ENCODE results near the gene FRMD8.
A peak's percentile ranks its signal among the peaks of the same experiment; 100 is the strongest.
"Not testable (repeated sequence)": the region's sequence is repeated elsewhere in the genome, so short reads cannot be mapped to it uniquely, and the experiment has no call there.

Gene FRMD8

DNA sequence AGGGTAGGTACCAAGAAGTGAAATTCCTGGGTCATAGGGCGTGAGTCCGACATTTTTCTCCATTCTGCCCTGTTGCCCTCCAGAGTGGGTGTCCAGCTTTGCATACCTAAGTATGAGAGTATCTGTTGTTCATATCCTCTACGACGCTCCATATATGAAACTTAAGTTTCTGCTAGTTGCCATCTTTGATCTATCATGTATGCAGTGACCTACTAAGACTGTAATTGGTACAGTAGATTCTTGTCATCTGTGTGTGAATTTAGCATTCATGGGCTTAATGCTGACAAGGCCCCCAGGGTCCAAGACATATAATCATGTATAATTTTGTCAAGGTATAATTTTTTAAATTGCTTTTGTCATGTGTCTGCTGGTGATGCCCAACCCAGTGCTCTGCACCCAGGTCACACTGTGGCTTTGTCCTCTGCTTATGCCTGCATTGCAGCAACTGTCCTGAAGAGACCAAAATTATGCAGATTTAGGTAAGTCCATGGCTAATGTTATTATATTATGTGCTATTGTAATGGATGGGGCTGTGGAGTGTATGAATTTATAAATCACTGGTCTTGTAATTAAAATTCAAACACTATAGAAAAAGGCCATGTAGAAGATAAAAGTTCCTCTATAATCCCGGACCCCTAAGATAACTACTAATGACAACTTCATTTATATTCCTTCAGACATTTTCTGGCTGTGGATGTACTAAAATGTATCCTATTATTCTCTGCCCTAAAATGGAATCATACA, 48.4 kb downstream of the FRMD8 start:
- peak; percentile 28 for DNase-seq (ENCODE audit: low read depth, low spot score)

DNA sequence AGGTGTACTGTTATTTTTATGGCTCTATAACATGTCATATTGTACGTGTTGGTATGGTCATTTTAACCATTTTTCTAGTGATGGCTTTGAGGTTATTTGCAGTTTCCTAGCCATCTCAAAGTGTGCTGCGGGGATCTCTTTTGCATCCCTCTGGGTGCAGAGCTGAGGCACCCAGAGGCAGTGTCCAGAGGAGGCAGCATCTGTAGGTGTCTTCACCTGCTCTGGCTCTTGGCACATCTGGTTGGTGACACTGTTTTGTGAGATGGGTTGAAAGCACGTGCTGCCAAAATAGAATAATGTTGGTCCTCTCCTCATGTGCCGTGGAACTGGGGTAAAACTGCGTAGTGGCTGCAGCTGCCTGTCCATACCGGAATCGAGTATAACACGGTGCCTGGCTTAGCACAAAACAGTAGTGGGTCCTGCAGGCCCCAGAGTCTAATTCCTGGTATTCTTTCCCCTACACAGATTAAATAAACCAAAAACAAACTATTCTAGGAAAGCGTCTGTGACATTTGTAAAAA, 49.0 kb downstream of the FRMD8 start:
- DNase-seq (ENCODE audit: low read depth, low spot score), result peak; percentile 32

DNA sequence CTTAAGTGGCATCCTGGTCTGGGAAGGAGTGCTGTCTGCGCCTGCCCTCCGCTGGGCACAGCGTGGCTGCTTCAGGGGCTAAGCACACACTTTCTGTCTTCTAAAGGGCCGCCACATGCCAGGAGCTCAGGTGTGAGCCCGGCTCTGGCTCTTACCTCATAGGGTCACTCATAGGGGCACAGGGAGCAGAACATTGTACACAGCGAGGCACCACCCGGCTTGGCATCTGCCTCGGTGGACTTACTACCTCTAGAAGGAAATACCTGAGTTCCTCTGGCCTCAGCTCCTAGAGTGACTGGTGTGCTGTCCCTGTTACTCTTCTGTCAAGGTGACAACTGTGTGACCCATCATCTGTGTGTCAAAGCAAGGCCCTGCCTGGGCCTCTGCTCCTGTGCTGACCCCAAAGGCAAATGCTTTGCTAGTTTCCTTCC, 49.6 kb downstream of the FRMD8 start:
- DNase-seq (ENCODE audit: low read depth, low spot score), result peak; percentile 47

- DNase-seq (ENCODE audit: low read depth, low spot score), result peak; percentile 46
Observed at GRCh38 chr11:65436412-65437032, 50.1 kb downstream of the FRMD8 start.

DNA sequence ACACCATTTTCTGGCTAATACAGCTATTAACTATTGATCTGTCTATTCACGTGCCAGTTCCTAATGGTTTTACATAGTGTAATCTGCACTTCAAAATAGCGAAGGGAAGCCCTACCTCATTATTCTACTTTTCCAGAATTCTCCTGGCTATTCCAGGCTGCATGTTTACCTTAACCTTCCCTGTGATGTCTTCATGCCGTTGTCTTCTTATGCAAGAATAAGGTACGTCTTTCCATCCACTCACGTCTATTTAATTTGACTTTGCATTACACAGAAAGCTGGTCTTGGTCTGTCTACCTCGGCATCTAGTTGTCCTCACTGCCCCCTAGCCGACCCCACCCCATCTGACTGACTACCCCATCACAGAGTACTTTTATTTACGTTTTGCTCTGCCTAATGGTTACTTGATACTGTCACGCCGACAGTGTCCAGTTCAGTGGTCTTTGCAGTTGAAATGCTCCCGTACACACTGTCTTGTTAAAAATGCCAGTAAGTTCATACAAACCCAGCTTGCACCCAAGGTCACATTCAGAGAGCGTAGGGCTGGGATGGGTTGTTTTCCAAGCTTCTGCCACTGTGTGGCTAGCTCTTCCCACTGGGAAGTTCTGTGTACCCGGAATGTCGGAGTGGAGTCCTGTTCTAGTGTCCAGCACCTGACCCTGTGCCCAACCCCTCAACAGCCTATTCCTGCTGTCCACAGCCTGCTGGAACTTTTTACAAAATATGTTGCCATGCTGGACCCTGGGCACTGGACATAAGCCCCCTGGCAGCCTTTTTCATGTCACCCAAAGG, 51.2 kb downstream of the FRMD8 start:
- DNase-seq (ENCODE audit: low read depth, low spot score), result peak; percentile 41

GRCh38 chr11:65438257-65439151, 52.1 kb downstream of the FRMD8 start:
- peak; percentile 20 for DNase-seq (ENCODE audit: low read depth, low spot score)

GRCh38 chr11:65439331-65440181, 53.1 kb downstream of the FRMD8 start:
- DNase-seq (ENCODE audit: low read depth, low spot score), result peak; percentile 36

GRCh38 chr11:65440831-65441499, 54.5 kb downstream of the FRMD8 start:
- DNase-seq (ENCODE audit: low read depth, low spot score), result peak; percentile 40

DNA sequence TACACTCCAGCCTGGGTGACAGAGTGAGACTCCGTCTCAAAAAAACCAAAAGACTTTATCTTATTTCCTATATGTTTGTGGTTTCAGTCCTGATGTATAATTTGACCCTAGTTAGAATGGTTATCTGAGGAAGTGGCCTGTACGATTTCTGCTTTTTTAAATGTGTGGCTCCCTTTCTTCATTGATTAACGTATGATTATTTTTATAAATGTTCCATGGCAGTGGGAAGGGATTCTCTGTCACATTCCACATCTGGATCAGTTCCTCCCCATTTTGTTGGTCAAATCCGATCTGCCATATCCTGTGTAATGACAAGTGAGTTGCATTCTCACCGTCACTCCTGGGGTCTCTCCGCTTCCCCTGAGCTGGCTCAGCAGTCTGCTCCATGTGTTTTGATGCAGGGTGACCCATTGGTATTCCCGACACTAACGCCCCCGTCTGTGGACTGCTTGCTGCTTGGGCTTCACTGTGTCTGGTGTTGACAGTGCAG, 56.5 kb downstream of the FRMD8 start:
- no peak for DNase-seq (ENCODE audit: low read depth, low spot score)

GRCh38 chr11:65444314-65445051, 58.0 kb downstream of the FRMD8 start:
- peak; percentile 47 for DNase-seq (ENCODE audit: low read depth, low spot score)

DNA sequence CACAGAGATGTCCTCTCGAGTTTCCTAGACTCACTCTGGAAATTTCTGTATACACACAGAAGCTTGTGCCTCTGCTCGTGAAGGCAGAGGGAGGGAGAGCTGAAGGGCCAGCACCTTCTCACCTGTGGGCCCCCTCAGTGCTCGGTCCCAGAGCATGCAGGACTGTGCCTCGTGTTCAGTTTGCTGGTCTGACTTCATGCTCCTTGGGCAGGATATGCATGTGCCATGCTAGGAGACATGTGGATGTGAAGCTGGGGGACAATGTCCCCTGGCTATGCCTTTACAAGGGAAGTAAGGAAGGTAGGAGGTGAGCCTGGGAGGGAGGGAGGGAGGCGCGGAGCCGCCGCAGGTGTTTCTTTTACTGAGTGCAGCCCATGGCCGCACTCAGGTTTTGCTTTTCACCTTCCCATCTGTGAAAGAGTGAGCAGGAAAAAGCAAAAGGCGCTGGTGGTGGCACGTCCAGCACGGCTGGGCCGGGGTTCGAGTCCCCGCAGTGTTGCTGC, 58.7 kb downstream of the FRMD8 start:
- DNase-seq (ENCODE audit: low read depth, low spot score), result peak; percentile 44

GRCh38 chr11:65445604-65446445, 59.4 kb downstream of the FRMD8 start:
- no peak for DNase-seq (ENCODE audit: low read depth, low spot score)

DNA sequence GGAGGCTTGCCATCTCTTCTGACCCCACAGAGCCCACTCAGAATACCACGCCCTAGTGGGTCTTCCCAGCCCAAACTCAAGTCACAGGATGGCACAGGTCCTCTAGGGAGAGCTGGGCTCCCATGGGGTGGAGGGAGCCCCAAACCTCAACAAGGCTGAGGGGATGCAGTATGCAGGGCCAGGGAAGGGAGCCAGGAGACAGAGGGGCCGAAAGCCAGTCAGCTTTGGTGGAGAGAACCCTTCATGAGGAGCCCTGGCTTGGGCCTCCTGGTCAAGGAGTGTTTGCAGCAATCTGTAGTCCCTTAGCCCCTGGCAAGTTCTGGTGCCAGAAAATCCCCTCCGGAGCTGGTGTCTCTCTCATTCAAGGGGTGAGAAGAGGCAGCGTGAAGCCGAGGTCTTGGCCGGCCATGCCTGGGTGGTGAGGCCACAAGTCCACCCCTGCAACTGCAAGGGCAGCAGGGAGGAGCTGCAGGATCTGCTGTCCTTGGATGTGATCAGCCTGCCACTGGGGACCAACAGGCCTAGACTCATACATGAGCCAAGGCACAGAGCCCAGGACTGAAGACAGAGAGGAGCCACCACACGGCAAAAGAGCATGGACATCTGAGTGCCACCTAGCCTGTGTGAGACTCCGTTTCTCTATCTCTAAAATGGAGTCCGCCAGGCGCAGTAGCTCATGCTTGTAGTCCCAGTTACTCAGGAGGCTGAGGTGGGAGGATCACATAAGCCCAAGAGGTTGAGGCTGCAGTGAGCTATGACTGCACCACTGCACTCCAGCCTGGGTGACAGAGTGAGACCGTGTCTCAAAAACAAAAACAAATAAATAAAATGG, 60.2 kb downstream of the FRMD8 start:
- DNase-seq (ENCODE audit: low read depth, low spot score), result peak; percentile 63

- peak; percentile 35 for DNase-seq (ENCODE audit: low read depth, low spot score)
Observed at GRCh38 chr11:65448074-65448417, 61.6 kb downstream of the FRMD8 start.

DNA sequence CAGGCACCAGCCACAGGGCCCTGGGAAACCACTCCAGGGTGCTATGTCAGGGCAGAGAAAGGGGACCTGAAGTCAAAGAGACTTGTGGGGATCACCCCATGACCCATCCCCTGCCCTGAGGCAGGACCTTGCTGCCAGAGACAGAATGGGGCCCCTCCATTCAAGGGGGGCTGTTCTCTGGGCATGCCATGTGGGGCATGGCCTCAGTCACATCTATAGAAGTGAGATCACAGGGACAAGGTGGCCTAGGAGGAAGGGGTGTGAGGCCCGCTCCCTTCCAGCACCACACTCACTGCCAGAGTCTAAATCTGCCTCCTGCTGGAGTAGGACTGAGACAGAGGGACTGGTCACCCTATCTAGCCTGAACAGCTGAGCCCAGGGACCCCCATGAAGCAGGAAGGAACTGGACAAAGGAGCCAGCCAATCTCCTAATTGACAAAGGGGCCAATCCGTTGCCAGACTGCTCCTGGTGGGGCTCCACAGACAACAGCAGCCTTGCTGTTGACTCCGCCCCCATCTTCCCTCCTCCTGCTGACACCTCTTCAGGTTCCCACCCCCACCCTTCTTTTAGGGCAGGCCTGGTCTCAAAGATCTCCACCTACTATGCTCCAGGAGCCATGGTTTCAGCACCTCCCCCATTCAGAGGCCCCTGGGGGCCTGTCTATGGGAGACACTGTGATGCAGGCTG, 62.1 kb downstream of the FRMD8 start:
- DNase-seq (ENCODE audit: low read depth, low spot score), result peak; percentile 57

GRCh38 chr11:65451301-65451700, 64.9 kb downstream of the FRMD8 start:
- not testable (repeated sequence) for DNase-seq (ENCODE audit: low read depth, low spot score)
